ENCODE results near the gene FBXO40.
"Not testable (repeated sequence)": the region's sequence is repeated elsewhere in the genome, so short reads cannot be mapped to it uniquely, and the experiment has no call there.

The FBXO40 gene

DNA sequence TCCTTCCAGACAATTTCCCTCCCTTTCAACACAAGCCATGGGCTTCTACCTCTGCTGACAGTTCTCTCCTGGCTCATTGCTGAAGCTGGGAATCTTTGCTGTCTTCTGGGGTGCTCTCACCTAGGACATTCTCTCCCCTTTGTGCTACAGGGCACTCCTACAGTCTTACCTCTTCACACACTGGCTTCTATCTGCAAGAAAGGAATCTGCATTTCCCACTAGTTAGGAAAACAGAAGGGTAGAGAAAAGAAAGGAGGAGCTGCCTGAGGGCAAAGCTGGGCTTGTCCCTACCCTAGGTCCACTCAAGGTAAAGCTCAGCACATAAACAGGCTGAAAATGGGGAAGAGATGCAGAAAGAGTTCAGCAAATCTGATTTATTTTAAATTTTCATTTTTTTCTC is 31.0 kb upstream of the FBXO40 start:
- TF ChIP-seq, protein P1, sequence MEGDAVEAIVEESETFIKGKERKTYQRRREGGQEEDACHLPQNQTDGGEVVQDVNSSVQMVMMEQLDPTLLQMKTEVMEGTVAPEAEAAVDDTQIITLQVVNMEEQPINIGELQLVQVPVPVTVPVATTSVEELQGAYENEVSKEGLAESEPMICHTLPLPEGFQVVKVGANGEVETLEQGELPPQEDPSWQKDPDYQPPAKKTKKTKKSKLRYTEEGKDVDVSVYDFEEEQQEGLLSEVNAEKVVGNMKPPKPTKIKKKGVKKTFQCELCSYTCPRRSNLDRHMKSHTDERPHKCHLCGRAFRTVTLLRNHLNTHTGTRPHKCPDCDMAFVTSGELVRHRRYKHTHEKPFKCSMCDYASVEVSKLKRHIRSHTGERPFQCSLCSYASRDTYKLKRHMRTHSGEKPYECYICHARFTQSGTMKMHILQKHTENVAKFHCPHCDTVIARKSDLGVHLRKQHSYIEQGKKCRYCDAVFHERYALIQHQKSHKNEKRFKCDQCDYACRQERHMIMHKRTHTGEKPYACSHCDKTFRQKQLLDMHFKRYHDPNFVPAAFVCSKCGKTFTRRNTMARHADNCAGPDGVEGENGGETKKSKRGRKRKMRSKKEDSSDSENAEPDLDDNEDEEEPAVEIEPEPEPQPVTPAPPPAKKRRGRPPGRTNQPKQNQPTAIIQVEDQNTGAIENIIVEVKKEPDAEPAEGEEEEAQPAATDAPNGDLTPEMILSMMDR (IDR thresholded peaks at IDR 0.05; ENCODE audit: low read length, missing control alignments), result no peak
- no peak for DNase-seq (ENCODE audit: low read depth)
- H3K4me3 ChIP-seq (replicated peaks; ENCODE audit: low read depth, low read length), result no peak overlapping the region

DNA sequence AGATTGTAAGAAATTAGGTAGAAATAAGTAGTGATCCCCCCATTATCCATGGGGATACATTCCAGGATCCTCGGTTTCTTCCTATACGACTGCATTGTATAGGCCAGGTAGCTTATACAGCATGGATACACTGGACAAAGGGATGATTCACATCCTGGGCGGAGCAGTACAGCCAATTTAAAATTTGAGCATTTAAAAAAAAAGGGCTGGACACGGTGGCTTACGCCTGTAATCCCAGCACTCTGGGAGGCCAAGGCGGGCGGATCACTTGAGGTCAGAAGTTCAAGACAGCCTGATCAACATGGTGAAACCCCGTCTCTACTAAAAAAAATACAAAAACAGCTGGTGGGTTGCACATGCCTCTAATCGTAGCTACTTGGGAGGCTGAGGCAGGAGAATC is 26.4 kb upstream of the FBXO40 start:
- H3K4me3 ChIP-seq (replicated peaks; ENCODE audit: low read depth, low read length), result no peak overlapping the region
- TF ChIP-seq, protein P1 (IDR thresholded peaks at IDR 0.05; ENCODE audit: low read length, missing control alignments), result no peak
- DNase-seq (ENCODE audit: low read depth), result no peak

DNA sequence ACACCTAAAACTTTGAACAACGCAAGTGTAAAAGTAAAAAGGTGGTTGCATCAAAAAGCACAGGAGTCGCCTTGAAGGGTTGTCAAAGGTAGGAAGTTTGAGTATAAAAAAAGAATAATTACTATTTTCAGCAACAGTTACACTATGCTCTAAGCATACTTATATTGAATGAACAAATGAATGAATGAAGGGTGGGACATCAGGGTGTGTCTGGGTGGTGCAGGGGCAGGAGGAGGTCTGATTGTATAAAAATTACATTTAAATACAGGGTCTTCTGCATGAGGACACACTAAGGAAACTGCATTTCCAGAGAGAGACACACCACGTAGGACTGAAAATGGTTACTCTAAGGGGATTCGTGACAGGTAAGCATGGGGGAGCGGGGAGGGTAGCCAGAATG is 25.5 kb upstream of the FBXO40 start, which contains the start of gene ARGFX:
ARGFX (plus strand) TSS at position 301 of the 400 bp plus-strand sequence. CDS start 2,765 bp downstream, outside the sequence.
- TF ChIP-seq, protein P1 (IDR thresholded peaks at IDR 0.05; ENCODE audit: low read length, missing control alignments), result no peak

DNA sequence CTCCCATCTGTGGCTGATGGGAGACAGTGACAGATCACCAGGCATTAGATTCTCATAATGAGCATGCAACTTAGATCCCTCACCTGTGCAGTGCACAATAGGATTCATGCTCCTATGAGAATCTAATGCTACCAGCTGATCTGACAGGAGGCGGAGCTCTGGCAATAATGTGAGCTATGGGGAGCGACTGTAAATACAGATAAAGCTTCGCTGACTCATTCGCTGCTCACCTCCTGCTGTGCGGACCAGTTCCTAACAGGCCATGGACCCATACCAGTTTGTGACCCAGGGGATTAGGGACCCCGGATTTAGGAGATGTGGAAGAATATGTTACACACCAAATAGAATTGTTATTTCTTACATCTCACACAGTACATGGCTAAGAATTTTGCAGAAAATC is 18.7 kb upstream of the FBXO40 start:
- peak; percentile 23 for DNase-seq (ENCODE audit: low read depth)
- no peak overlapping the region for H3K4me3 ChIP-seq (replicated peaks; ENCODE audit: low read depth, low read length)
- TF ChIP-seq, protein P1 (IDR thresholded peaks at IDR 0.05; ENCODE audit: low read length, missing control alignments), result no peak

More for the DNA sequence above, 25.5 kb upstream of the FBXO40 start, which contains the start of gene ARGFX:
- no peak within 1 kb of the TSS for H3K4me3 ChIP-seq (replicated peaks; ENCODE audit: low read depth, low read length)
- no peak for DNase-seq (ENCODE audit: low read depth)

DNA sequence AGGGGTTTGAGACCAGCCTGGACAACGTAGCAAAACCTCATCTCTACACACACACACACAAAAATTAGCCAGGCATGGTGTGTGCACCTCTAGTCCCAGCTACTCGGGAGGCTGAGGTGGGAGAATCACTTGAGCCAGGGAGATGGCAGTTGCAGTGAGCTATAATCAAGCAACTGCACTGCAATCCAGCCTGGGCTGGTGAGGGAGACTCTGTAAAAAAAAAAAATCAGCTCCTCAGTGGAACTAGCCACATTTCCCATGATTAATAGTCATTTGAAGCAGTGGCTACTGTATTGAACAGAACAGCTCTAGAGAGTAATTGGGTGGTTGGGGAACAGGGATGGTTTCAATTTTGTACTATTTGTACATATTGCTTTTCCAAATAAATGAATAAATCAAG is 11.5 kb upstream of the FBXO40 start:
- TF ChIP-seq, protein P1 (IDR thresholded peaks at IDR 0.05; ENCODE audit: low read length, missing control alignments), result no peak
- H3K4me3 ChIP-seq (replicated peaks; ENCODE audit: low read depth, low read length), result no peak overlapping the region
- no peak for DNase-seq (ENCODE audit: low read depth)

DNA sequence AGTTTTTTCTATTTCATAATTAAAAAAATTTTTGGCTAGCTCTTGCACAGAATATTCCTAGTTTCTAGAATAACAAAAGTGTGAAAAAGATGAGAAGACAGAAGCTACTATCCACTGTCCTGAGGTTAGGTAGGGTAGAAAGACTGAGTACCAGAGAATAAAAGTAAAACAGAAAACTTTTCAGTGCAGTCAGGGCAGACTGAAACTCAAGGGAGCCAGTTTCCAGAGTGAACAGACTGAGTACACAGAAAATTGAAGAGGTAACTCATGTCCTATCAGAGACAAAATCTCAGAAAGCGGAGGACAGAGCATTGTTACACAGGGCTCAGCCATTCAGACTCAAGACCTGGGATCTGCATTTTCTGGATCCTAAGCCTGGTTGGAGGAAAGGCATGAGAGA is 8.8 kb upstream of the FBXO40 start:
- TF ChIP-seq, protein P1 (IDR thresholded peaks at IDR 0.05; ENCODE audit: low read length, missing control alignments), result no peak
- no peak for DNase-seq (ENCODE audit: low read depth)
- H3K4me3 ChIP-seq (replicated peaks; ENCODE audit: low read depth, low read length), result no peak overlapping the region

DNA sequence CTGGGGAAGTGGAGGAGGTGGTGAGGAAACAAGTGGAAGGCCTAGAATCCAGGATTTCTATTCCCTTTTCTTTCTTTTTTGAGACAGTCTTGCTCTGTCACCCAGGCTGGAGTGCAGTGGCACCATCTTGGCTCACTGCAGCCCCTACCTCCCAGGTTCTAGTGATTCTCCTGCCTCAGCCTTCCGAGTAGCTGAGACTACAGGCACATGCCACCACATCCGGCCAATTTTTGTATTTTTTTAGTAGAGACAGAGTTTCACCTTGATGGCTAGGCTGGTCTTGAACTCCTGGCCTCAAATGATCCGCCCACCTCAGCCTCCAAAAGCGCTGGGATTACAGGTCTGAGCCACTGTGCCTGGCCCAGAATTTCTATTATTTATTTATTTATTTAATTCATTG is 627 bp downstream of the FBXO40 start:
- DNase-seq (ENCODE audit: low read depth); H3K4me3 ChIP-seq (replicated peaks; ENCODE audit: low read depth, low read length): not testable (repeated sequence)

All from fibroblast of pulmonary artery (primary cell).